ENCODE measurements around the gene SNX22.

- no peak for TF ChIP-seq ZFP30 (CRISPR knock-in tag; IDR thresholded peaks at IDR 0.05)
- no peak for TF ChIP-seq ZC3H10 (CRISPR knock-in tag; IDR thresholded peaks at IDR 0.05)
- TF ChIP-seq OSR1 (CRISPR knock-in tag; IDR thresholded peaks at IDR 0.05), result no peak
- TF ChIP-seq CREB5 (CRISPR knock-in tag; IDR thresholded peaks at IDR 0.05; ENCODE audit: low read depth), result no peak
- TF ChIP-seq PATZ1 (CRISPR knock-in tag; IDR thresholded peaks at IDR 0.05; ENCODE audit: borderline replicate concordance), result no peak
These were observed 15.2 kb upstream of the SNX22 start for GRCh38 chr15:64136347-64136746.
